ENCODE data around the gene HNRNPH1. TPM values are rescaled to one million over a fixed set of nuclear protein-coding genes. Genes with fewer than 3 reads are reported as not detected.
A peak's percentile ranks its signal among the peaks of the same experiment; 100 is the strongest.
"Not testable (repeated sequence)": the region's sequence is repeated elsewhere in the genome, so short reads cannot be mapped to it uniquely, and the experiment has no call there.

The HNRNPH1 gene
- total RNA-seq, 1 experiment from 2014 or later = 249 TPM

DNA sequence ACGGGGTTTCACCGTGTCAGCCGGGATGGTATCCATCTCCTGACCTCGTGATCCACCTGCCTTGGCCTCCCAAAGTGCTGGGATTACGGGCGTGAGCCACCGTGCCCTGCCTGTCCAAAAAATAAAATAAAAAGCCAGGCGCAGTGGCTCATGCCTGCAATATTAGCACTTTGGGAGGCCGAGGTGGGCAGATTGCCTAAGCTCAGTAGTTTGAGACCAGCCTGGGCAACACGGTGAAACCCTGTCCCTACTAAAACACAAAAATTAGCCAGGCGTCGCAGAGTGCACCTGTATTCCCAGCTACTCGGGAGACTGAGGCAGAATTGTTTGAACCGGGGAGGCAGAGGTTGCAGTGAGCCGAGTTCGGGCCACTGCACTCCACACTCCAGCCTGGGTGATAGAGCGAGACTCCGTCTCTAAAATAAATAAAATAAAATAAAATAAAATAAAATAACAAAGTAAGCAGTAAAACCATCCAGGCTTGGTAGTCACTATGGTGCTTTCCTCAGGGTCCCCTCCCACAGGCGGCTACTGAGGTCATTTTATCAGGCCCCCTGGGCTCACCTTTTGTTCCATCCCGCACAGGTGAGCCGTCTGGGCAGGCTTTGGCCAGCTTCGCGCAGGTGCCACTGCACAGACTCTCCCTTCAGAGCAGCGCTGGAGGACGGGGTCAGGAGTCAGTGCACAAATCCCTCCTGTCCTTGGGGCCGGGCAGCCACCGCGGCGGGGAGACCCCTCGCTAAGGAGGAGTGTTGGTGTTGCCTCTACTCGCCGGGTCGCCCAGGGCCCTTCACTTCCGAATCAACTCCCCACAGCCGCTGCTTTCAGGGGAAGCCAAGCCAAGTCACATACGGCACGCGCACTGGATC, 10.3 kb upstream of the HNRNPH1 start:
- DNase-seq (ENCODE audit: low read depth, low spot score); in situ Hi-C loops (cut with HindIII; ENCODE audit: low pct_unique_long_range_greater_than_20kb, low sequenced_read_pairs): not testable (repeated sequence)

DNA sequence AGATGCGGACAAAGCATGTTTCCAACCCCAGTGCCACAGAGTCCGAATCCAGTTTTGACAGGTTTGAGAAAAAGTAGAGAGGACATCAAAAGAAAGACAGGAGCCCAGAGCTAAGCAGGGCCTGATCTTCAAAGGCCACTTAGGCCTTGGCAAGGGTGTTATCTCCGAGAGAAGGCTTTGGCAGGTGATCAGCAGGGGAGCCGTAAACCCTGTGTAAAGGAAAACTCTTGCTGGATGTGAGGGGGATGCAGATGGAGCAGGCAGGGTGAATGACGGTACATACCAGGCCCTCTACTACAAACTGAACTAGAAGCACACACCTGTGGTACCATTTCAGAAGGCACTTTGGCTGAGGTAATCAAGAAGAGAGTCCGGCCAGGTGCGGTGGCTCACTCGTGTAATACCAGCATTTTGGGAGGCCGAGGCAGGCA, 1.4 kb upstream of the HNRNPH1 start:
- in situ Hi-C loops (cut with HindIII; ENCODE audit: low pct_unique_long_range_greater_than_20kb, low sequenced_read_pairs) = no loop called here
- no peak for DNase-seq (ENCODE audit: low read depth, low spot score)

DNA sequence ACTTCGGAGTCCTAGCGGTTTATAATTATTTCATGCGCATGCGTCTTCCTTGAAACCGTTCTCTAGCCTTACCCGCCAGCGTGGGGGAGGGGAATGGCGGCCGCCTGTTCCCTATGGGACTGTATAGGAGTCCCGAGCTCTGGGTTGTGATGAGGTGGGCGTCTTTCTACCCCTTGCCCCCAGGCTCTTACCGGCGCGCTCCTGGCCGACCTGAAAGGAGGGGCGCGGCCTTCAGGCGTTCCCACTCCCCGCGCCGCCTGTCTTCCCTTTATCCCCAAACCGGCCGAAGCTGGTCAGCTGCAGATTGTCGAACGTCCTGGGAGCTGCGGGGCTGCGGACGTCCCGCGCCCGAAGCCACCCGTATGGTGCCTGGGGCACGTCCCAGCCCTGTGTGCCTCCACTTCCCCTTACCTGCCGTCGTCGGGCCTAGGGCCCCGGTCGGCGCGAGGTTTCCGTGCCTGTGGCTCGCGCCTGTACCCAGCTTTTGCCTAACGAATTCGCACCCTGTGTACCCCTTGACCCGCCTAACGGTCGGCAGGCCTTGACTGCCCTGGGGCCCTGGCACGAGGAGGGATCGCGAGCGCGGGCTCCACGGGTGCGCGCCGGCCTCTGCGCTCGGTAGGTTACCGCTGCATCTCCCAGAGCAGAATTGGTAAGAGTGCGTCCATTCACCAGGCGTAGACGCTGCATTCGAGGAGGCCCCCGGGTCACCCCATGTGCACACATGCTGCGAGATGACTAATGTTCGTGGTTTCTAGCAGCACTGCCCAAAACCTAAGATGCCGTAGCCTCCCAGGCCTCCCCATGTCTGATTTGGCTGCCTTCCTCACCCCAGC, 653 bp upstream of the HNRNPH1 start:
- in situ Hi-C loops (cut with HindIII; ENCODE audit: low pct_unique_long_range_greater_than_20kb, low sequenced_read_pairs) = no loop called here
- DNase-seq (ENCODE audit: low read depth, low spot score) = peak; percentile 22

DNA sequence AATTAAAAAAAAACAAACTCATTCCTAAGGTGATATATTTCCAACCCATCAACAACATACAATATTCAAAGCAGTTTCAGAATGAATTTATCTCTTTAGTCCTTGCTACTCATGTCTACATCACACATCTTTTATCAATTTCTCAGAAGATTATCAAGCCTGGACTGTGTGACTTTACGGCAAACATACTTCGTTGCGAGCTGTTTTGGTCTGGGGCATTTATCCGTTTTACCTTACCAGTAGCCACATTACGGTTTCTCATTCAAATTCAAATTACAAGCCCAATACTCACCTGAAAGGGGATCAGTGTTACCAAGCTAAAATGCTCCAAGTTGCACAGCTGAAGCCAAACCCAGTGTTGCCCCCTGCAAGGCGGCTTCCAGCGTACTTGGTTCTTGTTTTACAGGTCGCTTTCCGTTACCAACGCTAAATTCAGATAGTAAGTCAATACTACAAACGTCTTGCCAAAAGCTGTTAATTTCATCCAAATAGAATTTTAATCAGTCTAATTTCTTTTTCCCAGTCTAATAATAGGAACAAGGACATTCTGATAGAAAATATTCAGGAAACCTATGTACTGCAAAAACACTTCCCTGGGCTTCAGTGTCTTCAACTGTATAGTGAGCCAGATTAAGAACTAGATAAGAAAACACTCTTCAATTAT, 1.8 kb downstream of the HNRNPH1 start:
- in situ Hi-C loops (cut with HindIII; ENCODE audit: low pct_unique_long_range_greater_than_20kb, low sequenced_read_pairs) = no loop called here
- DNase-seq (ENCODE audit: low read depth, low spot score) = no peak

DNA sequence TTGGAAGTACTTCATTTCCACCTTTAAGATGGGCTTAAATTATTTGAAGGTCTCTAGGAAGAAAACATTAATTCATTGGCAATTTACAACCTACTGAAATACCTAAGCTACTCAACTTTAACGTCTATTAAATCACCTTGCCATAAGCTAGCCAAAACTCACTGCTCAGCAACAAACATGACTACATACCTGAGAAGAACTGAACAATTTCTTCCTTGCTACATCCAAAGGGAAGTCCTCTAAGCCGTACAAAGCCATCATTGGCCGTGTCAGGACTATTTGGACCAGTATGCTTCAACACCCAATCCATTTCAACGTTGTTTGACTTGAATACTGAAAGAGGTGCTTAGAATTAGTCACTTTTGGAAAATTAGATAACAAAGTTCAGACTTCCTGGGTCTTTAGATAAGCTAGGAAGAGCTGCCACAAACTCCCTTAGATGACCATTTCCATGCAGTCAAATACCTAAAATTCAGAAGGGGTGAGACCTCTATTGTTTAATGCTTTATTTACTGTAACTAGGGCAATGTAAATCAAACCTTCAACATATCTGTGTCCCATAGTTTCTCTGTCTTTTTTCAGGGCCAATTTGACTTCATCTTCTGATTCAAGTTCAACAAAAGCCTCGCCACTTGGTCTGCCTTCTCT, 2.6 kb downstream of the HNRNPH1 start:
- in situ Hi-C loops (cut with HindIII; ENCODE audit: low pct_unique_long_range_greater_than_20kb, low sequenced_read_pairs) = no loop called here

DNA sequence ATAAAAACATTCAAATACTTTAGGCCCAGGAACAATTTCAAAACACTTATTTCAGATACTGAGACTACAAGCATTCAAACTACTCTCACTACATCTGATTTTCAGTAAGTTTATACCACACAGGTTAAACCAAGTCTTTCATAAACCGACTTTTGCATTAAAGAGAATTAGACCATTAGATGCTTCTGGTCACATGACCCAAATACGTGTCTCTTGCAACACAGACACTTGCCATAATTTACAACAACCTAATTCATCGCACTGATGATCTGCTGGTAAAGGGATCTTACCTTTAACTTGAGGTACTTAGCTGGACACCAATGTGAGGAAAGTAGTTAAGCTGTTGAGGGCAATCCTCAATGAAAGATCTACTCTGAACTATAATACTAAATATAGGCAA, 3.2 kb downstream of the HNRNPH1 start:
- in situ Hi-C loops (cut with HindIII; ENCODE audit: low pct_unique_long_range_greater_than_20kb, low sequenced_read_pairs) = no loop called here
- no peak for DNase-seq (ENCODE audit: low read depth, low spot score)

More for the DNA sequence above, 2.6 kb downstream of the HNRNPH1 start:
- no peak for DNase-seq (ENCODE audit: low read depth, low spot score)

DNA sequence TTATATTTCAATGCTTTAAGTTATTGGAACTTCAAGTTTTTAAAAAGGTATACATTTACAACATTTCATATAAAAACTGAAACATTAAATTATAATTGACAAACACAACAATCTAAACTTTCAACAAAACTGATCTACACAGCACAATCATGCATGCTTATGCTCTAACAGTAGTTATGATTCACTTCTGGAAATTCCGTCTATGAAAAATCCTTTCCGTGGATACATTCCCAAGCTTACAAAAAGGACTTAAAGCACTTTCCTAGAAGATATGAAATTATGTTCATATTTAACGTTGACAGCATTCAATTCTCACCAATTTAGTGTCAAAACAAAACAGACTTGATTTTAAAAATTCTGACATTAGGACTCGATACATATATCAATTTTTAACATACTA, 3.7 kb downstream of the HNRNPH1 start:
- in situ Hi-C loops (cut with HindIII; ENCODE audit: low pct_unique_long_range_greater_than_20kb, low sequenced_read_pairs) = no loop called here
- DNase-seq (ENCODE audit: low read depth, low spot score) = no peak

DNA sequence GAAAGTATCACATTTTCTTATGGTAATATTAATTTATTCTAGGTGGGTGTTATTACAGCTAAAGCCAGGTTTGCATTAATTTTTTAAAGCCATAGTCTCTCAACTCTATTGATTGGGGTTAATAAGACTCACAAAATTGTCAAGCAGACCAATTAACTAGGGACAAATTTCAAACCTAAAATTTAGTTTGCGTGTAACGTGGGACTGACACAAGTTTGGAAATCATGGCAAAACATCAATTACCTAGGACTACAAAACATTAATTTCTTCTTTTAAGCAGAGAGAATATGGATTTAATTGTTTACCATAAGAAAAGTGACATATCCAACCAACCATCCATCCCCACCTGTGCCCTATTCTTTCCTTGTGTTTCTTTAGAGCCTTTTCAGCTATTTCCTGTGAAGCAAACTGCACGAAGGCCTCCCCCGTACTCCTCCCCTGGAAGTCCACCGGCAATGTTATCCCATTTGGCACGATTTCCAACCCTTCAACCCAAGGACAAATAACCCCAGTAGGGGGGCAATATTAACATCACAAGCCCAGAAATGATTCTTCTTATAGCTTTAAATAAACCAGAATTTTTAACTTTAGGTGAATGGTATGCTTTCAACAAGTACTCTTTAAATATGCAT, 4.4 kb downstream of the HNRNPH1 start:
- in situ Hi-C loops (cut with HindIII; ENCODE audit: low pct_unique_long_range_greater_than_20kb, low sequenced_read_pairs) = no loop called here

DNA sequence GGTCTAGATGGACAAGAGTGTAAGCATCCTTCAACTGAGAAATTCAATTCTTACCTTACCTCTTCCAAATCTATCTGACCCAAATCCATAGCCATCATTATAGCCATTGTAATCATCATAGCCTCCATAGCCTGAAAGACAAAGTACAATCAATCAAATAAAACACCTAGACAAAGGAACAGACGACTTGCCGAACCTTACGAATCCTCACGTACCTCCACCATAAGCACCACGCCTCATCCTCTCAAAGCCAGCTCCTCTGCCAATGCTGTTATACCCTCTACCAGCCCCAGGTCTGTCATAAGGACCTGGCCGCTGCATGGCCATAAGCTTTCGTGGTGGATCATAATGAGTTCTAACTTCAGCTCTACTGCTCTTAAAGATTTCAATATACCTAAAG, 5.5 kb downstream of the HNRNPH1 start:
- in situ Hi-C loops (cut with HindIII; ENCODE audit: low pct_unique_long_range_greater_than_20kb, low sequenced_read_pairs) = no loop called here
- DNase-seq (ENCODE audit: low read depth, low spot score) = no peak

More for the DNA sequence above, 4.4 kb downstream of the HNRNPH1 start:
- DNase-seq (ENCODE audit: low read depth, low spot score) = no peak

DNA sequence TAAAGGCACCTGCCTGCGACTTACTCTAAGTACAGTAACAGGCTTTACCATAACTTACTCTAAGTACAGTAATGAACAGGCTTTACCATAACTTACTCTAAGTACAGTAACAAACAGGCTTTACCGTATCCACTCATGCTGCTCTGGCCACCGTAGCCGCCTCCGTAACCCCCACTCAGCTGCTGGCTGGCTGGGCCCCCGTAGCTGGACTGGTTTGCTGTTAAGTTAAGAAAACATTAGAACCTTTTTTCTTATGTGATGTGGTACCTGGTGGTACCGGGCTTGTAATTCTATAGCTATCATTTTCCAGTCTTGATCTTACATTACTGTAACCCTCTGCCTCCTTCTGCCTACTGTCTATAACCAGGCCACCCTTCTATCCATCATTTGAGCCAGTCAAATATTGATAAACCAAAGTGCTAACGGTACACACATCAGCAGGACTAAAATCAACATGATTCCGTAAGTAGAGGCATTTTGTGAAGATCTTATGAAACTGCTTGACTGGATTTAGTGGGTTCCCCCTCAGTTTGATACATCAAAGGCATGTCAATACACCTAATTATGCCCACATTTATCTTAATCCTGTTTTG, 7.4 kb downstream of the HNRNPH1 start:
- no peak for DNase-seq (ENCODE audit: low read depth, low spot score)
- in situ Hi-C loops (cut with HindIII; ENCODE audit: low pct_unique_long_range_greater_than_20kb, low sequenced_read_pairs) = no loop called here

DNA sequence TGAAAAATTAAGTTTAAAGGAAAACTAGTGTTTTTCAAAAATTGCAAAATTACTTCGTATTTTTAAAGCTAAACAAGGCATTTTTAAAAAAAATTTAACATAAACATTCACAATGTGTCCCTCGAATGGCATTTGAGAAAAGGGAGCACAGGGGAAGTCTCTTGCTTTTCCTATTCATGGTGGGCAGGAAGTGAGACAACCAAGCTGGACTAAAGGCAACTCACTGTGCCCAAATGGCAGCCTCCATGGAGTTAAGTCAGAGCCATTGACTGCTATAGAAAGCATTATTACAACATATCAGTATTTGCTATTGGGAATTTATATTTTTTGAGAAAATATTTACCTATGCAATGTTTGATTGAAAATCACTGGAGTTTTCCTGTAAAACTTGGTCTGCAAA, 8.3 kb downstream of the HNRNPH1 start:
- DNase-seq (ENCODE audit: low read depth, low spot score) = no peak
- in situ Hi-C loops (cut with HindIII; ENCODE audit: low pct_unique_long_range_greater_than_20kb, low sequenced_read_pairs) = no loop called here

DNA sequence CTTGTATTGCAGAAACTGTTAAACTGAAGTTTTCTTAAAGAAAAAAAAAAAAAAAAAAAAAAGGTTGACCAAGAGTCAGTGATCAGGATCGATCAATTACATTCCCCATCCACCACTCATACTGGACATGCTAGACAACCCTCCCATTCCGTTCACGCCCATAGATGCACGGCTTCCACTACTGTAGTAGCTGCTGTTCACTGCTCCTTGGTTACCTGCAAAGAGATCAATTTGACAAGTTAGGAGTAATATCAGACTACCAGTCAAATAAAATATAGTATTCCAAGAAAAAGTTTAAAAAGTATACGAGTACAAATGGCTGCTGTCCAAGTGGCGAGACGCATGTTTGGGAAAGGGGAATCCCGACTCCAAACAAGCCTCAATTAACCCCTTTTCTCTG, 8.7 kb downstream of the HNRNPH1 start:
- in situ Hi-C loops (cut with HindIII; ENCODE audit: low pct_unique_long_range_greater_than_20kb, low sequenced_read_pairs) = no loop called here
- DNase-seq (ENCODE audit: low read depth, low spot score) = no peak

DNA sequence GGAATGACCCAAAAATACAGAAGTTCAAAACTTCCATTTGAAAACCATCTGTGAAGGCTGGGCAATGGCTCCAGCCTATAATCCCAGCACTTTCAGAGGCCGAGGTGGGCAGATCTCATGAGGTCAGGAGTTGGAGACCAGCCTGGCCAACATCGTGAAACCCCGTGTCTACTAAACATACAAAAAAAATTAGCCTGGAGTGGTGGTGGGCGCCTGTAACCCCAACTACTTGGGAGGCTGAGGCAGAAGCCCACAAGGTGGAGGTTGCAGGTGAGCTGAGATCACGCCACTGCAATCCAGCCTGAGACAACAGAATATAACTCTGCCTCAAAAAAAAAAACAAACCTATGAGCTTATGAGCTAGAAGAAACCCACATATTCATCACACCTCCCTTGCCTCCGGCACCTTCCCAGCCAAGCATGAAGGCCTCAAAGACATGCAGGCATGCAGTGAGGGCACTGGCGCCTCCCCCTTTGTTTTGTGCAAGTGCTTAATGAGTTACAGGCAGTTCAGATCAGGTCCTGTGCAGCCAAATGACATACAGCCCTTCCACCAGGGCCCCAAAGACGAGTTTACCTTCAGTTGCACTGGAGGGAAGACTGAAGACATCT, 9.9 kb downstream of the HNRNPH1 start:
- in situ Hi-C loops (cut with HindIII; ENCODE audit: low pct_unique_long_range_greater_than_20kb, low sequenced_read_pairs) = no loop called here
- DNase-seq (ENCODE audit: low read depth, low spot score) = no peak

DNA sequence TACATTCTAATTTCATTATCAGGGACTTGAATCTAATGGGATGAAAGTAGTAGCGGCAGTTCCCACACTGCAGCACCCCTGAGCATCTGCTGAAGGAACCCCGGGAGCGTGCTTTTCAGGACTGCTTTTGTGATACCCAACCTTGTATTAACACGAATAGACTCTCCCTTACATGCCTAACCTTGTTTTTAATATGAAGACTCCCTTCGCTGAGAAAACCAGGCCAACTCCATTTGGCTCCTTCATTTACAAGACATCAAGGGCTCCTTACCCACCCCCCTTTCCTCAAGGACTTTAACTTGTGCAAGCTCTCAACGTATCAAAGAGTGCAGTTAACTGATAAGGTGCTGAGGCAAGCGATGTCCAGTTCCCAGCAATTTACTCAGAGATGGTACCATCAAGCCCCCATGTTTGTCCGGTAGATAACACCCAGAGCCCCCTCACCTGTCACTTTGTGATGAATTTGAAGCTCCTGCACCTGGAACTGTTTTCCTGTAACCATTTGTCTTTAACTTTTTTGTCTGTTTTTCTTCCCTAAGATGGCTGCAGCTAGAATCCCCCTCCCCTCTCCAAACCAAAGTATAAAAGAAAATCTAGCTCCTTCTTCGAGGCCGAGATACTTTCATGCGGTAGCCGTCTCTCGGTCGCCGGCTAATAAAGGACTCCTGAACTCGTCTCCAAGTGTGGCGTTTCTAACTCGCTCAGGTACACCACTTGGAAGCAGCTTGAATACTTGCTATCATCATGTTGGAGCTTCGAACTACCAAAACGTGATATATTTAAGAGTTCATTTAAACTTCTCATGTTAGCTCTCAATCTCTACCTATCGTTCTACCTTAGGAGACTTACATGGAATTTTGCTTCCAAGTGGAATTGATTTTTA, 10.7 kb downstream of the HNRNPH1 start:
- in situ Hi-C loops (cut with HindIII; ENCODE audit: low pct_unique_long_range_greater_than_20kb, low sequenced_read_pairs) = no loop called here
- DNase-seq (ENCODE audit: low read depth, low spot score) = no peak

DNA sequence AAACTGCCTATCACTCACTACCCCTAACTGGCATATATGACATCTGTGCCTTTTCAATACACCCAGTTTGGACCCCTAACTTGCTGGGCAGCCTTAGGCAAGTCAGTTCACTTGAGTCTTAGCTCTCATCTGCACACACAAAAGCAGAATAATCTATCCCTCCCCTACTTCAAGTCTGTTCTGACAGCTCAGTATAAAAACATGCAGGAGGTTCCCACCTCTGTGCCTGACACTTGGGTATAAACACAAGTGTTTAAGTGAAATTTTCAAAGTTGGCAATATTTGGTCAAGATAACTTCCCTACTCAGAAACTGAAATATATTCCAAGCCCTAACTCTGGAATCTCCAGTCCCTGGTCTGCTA, 12.6 kb downstream of the HNRNPH1 start:
- in situ Hi-C loops (cut with HindIII; ENCODE audit: low pct_unique_long_range_greater_than_20kb, low sequenced_read_pairs) = no loop called here
- no peak for DNase-seq (ENCODE audit: low read depth, low spot score)
